Fibroblast of skin of right biceps (primary cell): ENCODE measurements around the gene TIMM13.

Source experiments
- DNase-seq: peaks from one replicate; pipeline ENCODE4 v3.0.0-alpha.2; 2013

The TIMM13 gene

DNA sequence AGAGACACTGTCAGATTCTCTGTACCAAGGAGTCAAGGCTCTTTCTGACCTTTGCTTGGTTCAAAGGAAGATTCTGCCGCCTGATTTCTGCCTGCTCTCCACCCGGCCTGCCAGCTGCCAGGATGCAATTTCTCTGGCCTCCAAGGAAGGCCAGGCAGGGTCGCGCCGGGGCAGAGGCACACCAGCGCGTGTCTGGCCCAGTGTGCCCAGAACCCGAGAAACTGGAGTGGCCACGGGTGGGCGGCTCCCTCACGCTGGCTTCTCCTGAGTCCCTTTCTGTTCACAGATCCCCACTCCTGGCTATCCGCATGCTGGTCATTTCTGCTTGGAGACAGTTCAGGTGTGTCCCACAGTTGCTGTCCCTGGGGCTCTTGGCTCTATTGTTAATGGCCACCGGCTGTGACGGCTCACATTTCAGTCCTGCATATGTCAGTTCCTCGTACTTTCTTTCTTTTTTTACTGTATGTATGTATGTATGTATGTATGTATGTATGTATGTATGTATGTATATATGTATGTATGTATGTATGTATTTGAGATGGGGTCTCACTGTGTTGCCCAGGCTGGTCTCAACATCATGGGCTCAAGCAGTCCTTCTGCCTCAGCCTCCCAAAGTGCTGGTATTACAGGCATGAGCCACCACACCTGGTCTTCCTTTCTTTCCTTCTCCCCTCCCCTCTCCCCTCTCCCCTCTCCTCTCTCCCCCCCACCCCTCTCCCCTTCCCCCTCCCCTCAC lies 50.4 kb downstream of the TIMM13 start:
- no peak for DNase-seq
